ENCODE data around the gene MRPL11. TPM values are rescaled to one million over a fixed set of nuclear protein-coding genes. Genes with fewer than 3 reads are reported as not detected.

Gene MRPL11
- polyA plus RNA-seq, 1 donor, result 67.5 TPM

DNA sequence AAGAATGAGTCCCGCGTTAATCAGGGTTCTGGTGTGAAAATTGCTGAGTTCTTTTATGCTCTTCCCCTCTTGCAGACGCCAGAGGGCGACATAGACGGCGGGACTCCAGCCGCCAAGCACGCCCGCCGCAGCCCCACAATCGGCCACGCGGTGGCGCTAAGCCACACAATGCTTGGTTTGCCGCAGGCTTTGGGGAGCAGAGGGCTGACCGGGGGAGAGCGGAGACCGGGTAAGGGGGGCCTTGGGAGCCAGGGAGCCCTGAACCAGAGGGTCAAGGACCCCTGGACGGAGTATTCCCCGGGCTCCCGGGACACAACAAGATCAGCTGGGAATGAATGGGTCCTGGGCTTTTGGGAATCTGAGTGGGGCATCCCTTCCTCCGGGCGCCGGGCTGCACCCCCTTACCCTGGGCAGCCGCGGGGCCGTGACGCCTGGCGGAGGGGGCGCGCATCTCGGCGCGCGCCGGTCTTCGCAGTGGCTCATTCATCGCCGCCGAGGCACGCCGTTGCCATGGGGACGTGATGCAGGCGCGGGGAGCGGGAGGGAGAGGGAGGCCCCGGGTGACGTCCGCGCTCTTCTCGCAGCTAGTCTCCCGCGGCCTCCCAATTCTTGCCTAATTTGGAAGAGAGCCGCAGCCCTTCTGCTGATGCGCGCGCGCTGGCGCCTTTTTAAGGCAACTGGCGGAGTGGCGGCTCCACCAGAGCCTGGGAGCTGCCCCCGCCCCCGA, 30.0 kb downstream of the MRPL11 start:
- peak; percentile 81 for DNase-seq

DNA sequence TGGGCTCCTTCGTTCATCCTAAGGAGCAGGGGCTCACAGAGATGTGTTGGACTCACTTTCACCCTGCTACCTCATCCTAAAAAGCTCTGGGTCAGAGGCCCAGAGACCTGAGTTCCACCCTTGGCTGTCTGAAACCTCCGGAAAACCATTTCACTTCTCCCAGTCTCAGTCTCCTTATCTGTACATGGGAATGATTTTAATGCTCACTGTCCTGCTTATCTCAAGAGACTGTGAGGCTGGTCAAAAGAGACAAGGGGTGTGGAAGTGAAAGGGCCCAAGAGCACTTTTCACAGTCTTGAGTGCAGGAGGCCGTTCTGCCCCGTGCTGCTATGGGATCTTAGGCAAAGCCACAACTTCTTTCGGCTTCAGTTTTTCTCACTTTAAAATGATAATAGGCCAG, 31.0 kb downstream of the MRPL11 start:
- no peak for DNase-seq

DNA sequence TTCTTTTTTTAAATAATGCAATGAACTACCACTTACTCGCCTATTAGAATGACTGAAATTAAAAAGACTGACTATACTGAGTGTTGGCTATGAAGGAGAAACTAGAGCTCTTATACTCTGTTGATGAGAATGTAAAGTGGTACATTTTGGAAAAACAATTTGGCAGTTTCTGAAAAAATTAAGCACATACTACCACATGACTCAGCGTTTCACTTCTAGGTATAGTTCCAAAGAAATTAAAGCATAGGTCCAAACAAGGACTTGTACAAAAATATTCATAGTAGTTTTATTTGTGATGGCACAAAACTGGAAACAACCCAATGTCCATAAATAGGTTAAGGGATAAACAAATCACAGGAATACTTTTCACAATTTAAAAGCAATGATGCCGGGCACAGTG, 44.7 kb downstream of the MRPL11 start:
- DNase-seq, result no peak

DNA sequence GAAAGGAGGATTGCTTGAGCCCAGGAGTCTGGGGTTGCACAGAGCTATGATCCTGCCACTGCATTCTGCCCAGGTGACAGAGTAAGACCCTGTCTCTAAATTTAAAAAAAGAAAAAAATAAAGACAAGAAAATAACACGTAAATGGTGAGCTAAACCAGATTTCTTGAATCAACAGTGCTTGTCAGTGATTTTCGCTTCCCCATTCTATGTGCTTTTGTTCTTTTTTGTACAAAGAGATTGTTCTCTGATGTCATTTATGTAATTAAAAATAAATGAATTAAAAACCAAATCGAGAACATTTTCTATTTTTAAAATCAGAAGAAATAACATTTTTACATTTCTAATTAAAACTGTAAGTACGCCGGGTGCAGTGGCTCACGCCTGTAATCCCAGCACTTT, 47.3 kb downstream of the MRPL11 start:
- DNase-seq, result no peak

DNA sequence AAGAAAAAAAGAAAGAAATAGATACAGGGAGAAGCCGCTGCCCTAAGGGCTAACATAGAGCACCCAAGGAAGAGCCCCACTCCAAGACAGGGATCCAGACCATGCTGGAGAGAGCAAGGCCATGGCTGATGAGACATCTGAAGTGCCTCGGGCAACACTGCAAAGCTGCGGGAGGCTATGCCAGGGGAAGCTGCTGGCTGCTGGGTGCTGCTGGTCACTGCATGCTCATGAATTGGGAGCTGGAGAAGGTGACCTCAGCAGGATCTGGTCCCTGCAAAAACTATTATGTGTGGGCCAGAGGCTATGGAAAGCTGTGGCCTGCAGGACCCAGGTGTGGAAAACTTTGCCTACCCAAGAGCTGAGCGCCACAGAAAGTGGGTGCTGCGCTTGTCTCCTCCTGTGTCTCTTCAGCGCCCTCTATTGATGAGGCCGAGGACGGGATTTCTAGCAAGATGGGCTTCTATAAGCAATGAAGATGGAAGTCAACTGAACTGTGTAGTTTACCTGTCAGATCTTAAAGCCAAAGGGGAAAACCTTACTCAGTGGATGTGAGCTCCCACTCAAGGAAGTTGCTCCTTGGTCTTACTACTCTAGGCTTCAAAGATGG, 49.8 kb downstream of the MRPL11 start:
- peak; percentile 74 for DNase-seq

DNA sequence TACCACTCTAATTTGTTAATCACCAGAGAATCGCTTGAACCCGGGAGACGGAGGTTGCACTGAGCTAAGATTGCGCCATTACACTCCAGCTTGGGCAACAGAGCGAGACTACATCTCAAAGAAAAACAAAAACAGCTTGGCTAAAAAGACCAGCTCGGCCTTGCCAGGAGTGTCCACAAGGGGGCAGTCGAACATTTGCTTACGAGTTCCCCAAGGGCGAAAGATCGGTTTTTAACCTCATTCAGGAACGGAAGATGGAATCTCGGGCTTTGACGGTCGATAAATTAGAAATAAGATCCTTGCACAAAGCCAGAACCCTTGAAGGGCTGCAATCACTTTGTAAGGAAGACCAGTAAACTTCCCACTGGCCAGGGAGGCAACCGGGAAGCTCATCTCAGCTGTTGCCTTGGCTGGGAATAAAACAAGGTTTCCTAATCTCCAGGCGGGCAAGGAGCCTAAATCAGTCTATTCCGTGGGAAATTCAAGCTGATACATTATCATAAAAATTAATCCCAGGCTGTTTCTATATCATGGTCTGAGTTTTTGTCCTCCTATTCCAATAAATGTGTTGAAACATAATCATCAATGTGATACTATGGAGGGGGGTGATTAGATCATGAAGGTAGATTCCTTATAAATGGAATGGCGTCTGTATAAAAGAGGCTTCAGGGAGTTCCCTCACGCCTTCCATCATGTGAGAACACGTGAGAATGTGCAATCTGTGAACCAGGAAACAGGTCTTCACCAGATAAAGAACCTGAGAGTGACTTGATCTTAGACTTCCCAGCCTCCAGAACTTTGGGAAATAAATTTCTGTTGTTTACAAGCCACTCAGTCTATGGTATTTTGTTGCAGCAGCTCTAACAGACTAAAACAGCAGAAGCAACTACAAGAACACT, 52.2 kb downstream of the MRPL11 start:
- peak; percentile 92 for DNase-seq

Other genes starting within 250 kb of the MRPL11 start
- gene KLC2, start 181.1 kb downstream of the MRPL11 start, polyA plus RNA-seq (ENCODE audit: insufficient read length), result 21.2 TPM
- 108 TPM for gene RAB1B, start 170.2 kb downstream of the MRPL11 start, polyA plus RNA-seq (ENCODE audit: insufficient read length)
- gene CNIH2, start 160.7 kb downstream of the MRPL11 start, polyA plus RNA-seq (ENCODE audit: insufficient read length), result 5.4 TPM
- 49.2 TPM for gene YIF1A, start 149.7 kb downstream of the MRPL11 start, polyA plus RNA-seq (ENCODE audit: insufficient read length)
- not detected for gene TMEM151A, start 147.0 kb downstream of the MRPL11 start, polyA plus RNA-seq (ENCODE audit: insufficient read length)
- 52.2 TPM for gene CD248, start 121.8 kb downstream of the MRPL11 start, polyA plus RNA-seq (ENCODE audit: insufficient read length)
- gene RIN1, start 102.4 kb downstream of the MRPL11 start, polyA plus RNA-seq (ENCODE audit: insufficient read length), result 1.6 TPM
- 29.6 TPM for gene BRMS1, start 93.7 kb downstream of the MRPL11 start, polyA plus RNA-seq (ENCODE audit: insufficient read length)
- 43.6 TPM for gene B4GAT1, start 91.2 kb downstream of the MRPL11 start, polyA plus RNA-seq (ENCODE audit: insufficient read length)
- 20.7 TPM for gene SLC29A2, start 67.1 kb downstream of the MRPL11 start, polyA plus RNA-seq (ENCODE audit: insufficient read length)
- 0.55 TPM for gene NPAS4, start 17.8 kb downstream of the MRPL11 start, polyA plus RNA-seq (ENCODE audit: insufficient read length)
- 4.9 TPM for gene PELI3, start 28.1 kb upstream of the MRPL11 start, polyA plus RNA-seq (ENCODE audit: insufficient read length)
- 24.3 TPM for gene DPP3, start 41.6 kb upstream of the MRPL11 start, polyA plus RNA-seq (ENCODE audit: insufficient read length)
- 93.0 TPM for gene BBS1, start 71.8 kb upstream of the MRPL11 start, polyA plus RNA-seq (ENCODE audit: insufficient read length)
- gene ZDHHC24, start 107.2 kb upstream of the MRPL11 start, polyA plus RNA-seq (ENCODE audit: insufficient read length), result 8.4 TPM
- gene ACTN3, start 108.1 kb upstream of the MRPL11 start, polyA plus RNA-seq (ENCODE audit: insufficient read length), result 1.1 TPM
- gene CTSF, start 129.8 kb upstream of the MRPL11 start, polyA plus RNA-seq (ENCODE audit: insufficient read length), result 99.0 TPM
- 0.27 TPM for gene CCDC87, start 154.2 kb upstream of the MRPL11 start, polyA plus RNA-seq (ENCODE audit: insufficient read length)
- gene CCS, start 154.3 kb upstream of the MRPL11 start, polyA plus RNA-seq (ENCODE audit: insufficient read length), result 54.0 TPM
- gene RBM14, start 177.8 kb upstream of the MRPL11 start, polyA plus RNA-seq (ENCODE audit: insufficient read length), result 86.7 TPM
- gene RBM4, start 199.9 kb upstream of the MRPL11 start, polyA plus RNA-seq (ENCODE audit: insufficient read length), result 258 TPM
- gene RBM4B, start 239.0 kb upstream of the MRPL11 start, polyA plus RNA-seq (ENCODE audit: insufficient read length), result 78.4 TPM